H9 (cell line): ENCODE results near the gene AP1S3. TPM values are rescaled to one million over a fixed set of nuclear protein-coding genes. Genes with fewer than 3 reads are reported as not detected.

Source experiments
- DNase-seq: peaks from one replicate; pipeline ENCODE4 v3.0.0-alpha.2; 2017
- H2AFZ ChIP-seq: one replicate; pipeline ENCODE4 v1.6.1; 2013; ENCODE audit warnings: mild to moderate bottlenecking, low read length, control low read depth, moderate library complexity
- H2AK5ac ChIP-seq: 2 replicates; pipeline ENCODE4 v1.6.1; 2013; ENCODE audit warnings: low read length, control low read depth, mixed read lengths; ENCODE audit not compliant: insufficient read length
- H2BK120ac ChIP-seq: one replicate; pipeline ENCODE4 v1.6.1; 2013; ENCODE audit warnings: low read depth, mild to moderate bottlenecking, low read length, control low read depth, inconsistent platforms; ENCODE audit not compliant: poor library complexity, severe bottlenecking
- H2BK12ac ChIP-seq: 2 replicates; pipeline ENCODE4 v1.6.1; 2013; ENCODE audit warnings: low read length, control low read depth, mixed read lengths, low read depth; ENCODE audit not compliant: insufficient read length
- H2BK15ac ChIP-seq: 2 replicates; pipeline ENCODE4 v1.6.1; 2013; ENCODE audit warnings: low read depth, low read length, control low read depth
- H2BK20ac ChIP-seq: one replicate; pipeline ENCODE4 v1.6.1; 2013; ENCODE audit warnings: low read depth, mild to moderate bottlenecking, low read length, control low read depth, inconsistent platforms; ENCODE audit not compliant: poor library complexity, severe bottlenecking
- H2BK5ac ChIP-seq: 2 replicates; pipeline ENCODE4 v1.6.1; 2013; ENCODE audit warnings: low read length, control low read depth, mixed read lengths; ENCODE audit not compliant: insufficient read length
- H3K14ac ChIP-seq: 2 replicates; pipeline ENCODE4 v1.6.1; 2013; ENCODE audit warnings: low read length, control low read depth; ENCODE audit not compliant: insufficient read depth
- H3K18ac ChIP-seq: 2 replicates; pipeline ENCODE4 v1.6.1; 2013; ENCODE audit warnings: low read depth, mild to moderate bottlenecking, mixed read lengths, low read length, control low read depth; ENCODE audit not compliant: insufficient read length
- H3K23ac ChIP-seq: 2 replicates; pipeline ENCODE4 v1.6.1; 2013; ENCODE audit warnings: low read length, control low read depth, mixed read lengths, low read depth; ENCODE audit not compliant: insufficient read length
- H3K23me2 ChIP-seq: 2 replicates; pipeline ENCODE4 v1.6.1; 2013; ENCODE audit warnings: low read depth, mild to moderate bottlenecking, mixed read lengths, low read length, control low read depth; ENCODE audit not compliant: insufficient read length, poor library complexity, severe bottlenecking
- H3K27ac ChIP-seq: 2 replicates; pipeline ENCODE4 v1.5.1; 2013; ENCODE audit warnings: low read length, control low read depth, mixed read lengths, low read depth; ENCODE audit not compliant: insufficient read length
- H3K27me3 ChIP-seq: 2 replicates; pipeline ENCODE4 v1.6.1; 2013; ENCODE audit warnings: low read length, control low read depth, inconsistent platforms; ENCODE audit not compliant: insufficient read depth
- H3K4ac ChIP-seq: 2 replicates; pipeline ENCODE4 v1.6.1; 2013; ENCODE audit warnings: low read depth, mild to moderate bottlenecking, control low read depth, inconsistent platforms, low read length, moderate library complexity
- H3K4me1 ChIP-seq: 2 replicates; pipeline ENCODE4 v1.6.1; 2013; ENCODE audit warnings: low read length, control low read depth, inconsistent platforms; ENCODE audit not compliant: insufficient read depth
- H3K4me2 ChIP-seq: 2 replicates; pipeline ENCODE4 v1.6.1; 2013; ENCODE audit warnings: low read length, control low read depth, mixed read lengths; ENCODE audit not compliant: insufficient read length, insufficient read depth
- H3K56ac ChIP-seq: 2 replicates; pipeline ENCODE4 v1.6.1; 2013; ENCODE audit warnings: low read depth, mild to moderate bottlenecking, mixed read lengths, low read length, control low read depth; ENCODE audit not compliant: insufficient read length
- H3K79me1 ChIP-seq: 2 replicates; pipeline ENCODE4 v1.6.1; 2013; ENCODE audit warnings: low read depth, mild to moderate bottlenecking, moderate library complexity, low read length, control low read depth, inconsistent platforms; ENCODE audit not compliant: insufficient read depth, poor library complexity, severe bottlenecking
- H3K79me2 ChIP-seq: 2 replicates; pipeline ENCODE4 v1.6.1; 2013; ENCODE audit warnings: low read length, control low read depth, inconsistent platforms; ENCODE audit not compliant: insufficient read depth
- H3K9ac ChIP-seq: 2 replicates; pipeline ENCODE4 v1.6.1; 2013; ENCODE audit warnings: low read length, control low read depth, mixed read lengths; ENCODE audit not compliant: insufficient read length; ENCODE audit errors: extremely low read depth
- H3K9me3 ChIP-seq: one replicate; pipeline ENCODE4 v1.6.1; 2013; ENCODE audit warnings: low read depth, low read length, inconsistent platforms; ENCODE audit not compliant: control insufficient read depth
- H3T11ph ChIP-seq: one replicate; pipeline ENCODE4 v1.6.1; 2013; ENCODE audit warnings: mild to moderate bottlenecking, low read length, control low read depth, inconsistent platforms
- H4K20me1 ChIP-seq: one replicate; pipeline ENCODE4 v1.6.1; 2013; ENCODE audit not compliant: control insufficient read depth, insufficient read length, insufficient read depth
- H4K5ac ChIP-seq: 2 replicates; pipeline ENCODE4 v1.6.1; 2013; ENCODE audit warnings: low read depth, mild to moderate bottlenecking, mixed read lengths, low read length, control low read depth; ENCODE audit not compliant: insufficient read length
- H4K8ac ChIP-seq: replicated peaks from 2 replicates; pipeline ENCODE4 v1.6.1; 2013; ENCODE audit warnings: low read length, control low read depth, mixed read lengths, low read depth; ENCODE audit not compliant: insufficient read length
- H4K91ac ChIP-seq: 2 replicates; pipeline ENCODE4 v1.6.1; 2013; ENCODE audit warnings: low read depth, mild to moderate bottlenecking, moderate library complexity, mixed read lengths, low read length, control low read depth; ENCODE audit not compliant: insufficient read length
- H3K27ac Mint-ChIP-seq, 3 experiments: 2 replicates in 2 of 3; 3 replicates in 1 of 3; pipeline ENCODE4 v1.8.0; 2020 to 2021; ENCODE audit warnings: mixed read lengths in 3 of 3, mild to moderate bottlenecking in 1 of 3, moderate library complexity in 1 of 3
- H3K27me3 Mint-ChIP-seq: 2 replicates; pipeline ENCODE4 v1.8.0; 2021; ENCODE audit warnings: low read depth, mild to moderate bottlenecking, moderate library complexity, mixed read lengths
- H3K36me3 Mint-ChIP-seq, 3 experiments: 2 replicates in 2 of 3; 3 replicates in 1 of 3; pipeline ENCODE4 v1.8.0; 2020 to 2021; ENCODE audit warnings: low read depth in 3 of 3, mixed read lengths in 3 of 3; ENCODE audit not compliant: insufficient read depth in 1 of 3
- H3K4me1 Mint-ChIP-seq, 2 experiments: 2 replicates each; pipeline ENCODE4 v1.8.0; 2020; ENCODE audit warnings: mixed read lengths in 2 of 2
- H3K4me3 Mint-ChIP-seq, 2 experiments: 2 replicates in 1 of 2; 3 replicates in 1 of 2; pipeline ENCODE4 v1.8.0; 2020 to 2021; ENCODE audit warnings: mild to moderate bottlenecking in 2 of 2, mixed read lengths in 2 of 2, moderate library complexity in 1 of 2
- H3K9me3 Mint-ChIP-seq, 2 experiments: 2 replicates in 1 of 2; 3 replicates in 1 of 2; pipeline ENCODE4 v1.8.0; 2020; ENCODE audit warnings: mild to moderate bottlenecking in 2 of 2, mixed read lengths in 2 of 2, moderate library complexity in 1 of 2
- WGBS: extraction: QIAGEN DNeasy Blood & Tissue Kit; methylation state at CpG from one replicate; pipeline ENCODE4 v1.1.7; 2013; ENCODE audit warnings: missing lambda C conversion rate, low lambda C conversion rate, mixed read lengths; ENCODE audit not compliant: insufficient read length; ENCODE audit errors: extremely low coverage; 5-methylcytosine and 5-hydroxymethylcytosine counted together
- total RNA-seq: library from RNA; stranded (reverse); gene quantifications from 2 replicates; pipeline ENCODE4 v1.2.1, GENCODE V29; 2021
- TF ChIP-seq, protein P1 (sequence below): fragments of 200-600 bp; sonication (generic); conservative IDR thresholded peaks from 3 replicates; pipeline ENCODE4 v1.8.0; 2021; ENCODE audit warnings: antibody characterized with exemption, mild to moderate bottlenecking

The AP1S3 gene
- total RNA-seq, 1 experiment from 2014 or later: 8.7 TPM

DNA sequence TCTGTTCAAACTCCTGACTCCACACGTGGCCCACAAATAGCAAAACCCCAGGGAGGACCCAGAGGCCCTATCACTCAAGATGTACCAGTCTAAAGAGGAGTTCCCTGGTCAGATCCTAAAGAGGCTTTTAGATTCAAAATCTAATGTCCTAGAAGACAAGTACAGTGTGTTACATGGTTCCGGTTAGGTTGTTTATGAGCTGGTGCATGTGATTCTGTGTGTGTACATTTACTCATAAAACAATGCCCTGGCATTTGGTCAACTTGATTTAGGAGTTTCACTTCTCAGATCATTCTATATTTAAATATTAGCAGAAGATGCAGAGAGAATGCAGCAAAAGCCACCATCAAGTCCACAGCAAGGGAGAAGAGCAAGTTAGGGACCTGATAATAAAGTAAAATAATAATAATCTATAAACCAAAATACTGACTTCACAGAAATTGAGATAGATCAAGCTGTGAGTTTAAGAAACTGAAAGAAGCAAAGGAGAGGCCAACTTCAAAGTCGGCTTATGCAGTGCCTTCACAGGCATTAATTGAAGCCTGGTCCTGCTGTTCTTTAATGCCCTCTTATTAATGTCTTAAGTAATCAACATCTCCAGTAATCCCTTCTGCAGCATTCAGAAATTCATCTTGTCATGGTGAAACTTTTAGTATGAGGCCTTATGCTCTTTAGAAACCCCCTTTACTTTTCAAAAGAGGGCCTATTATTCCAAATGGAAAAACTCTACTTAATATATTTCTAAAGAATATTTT lies 4.2 kb upstream of the AP1S3 start:
- Histone ChIP-seq H3K9ac (no peak overlapping the region), H4K91ac (no peak overlapping the region), H2AK5ac (no peak overlapping the region), H4K20me1 (no peaks in the 10 kb centered on the region), H2BK20ac (no peak overlapping the region), H4K5ac (no peak overlapping the region), H3K79me2 (no peaks in the 10 kb centered on the region), H2BK5ac (no peak overlapping the region), H3K4ac (no peak overlapping the region), H3K9me3 (no peaks in the 10 kb centered on the region), H3K4me2 (no peak overlapping the region), H3K4me1 (no peaks in the 10 kb centered on the region; the same call in 1 of the 2 replicates), H3K14ac (no peak overlapping the region), H3K56ac (no peak overlapping the region), H2AFZ (no peak overlapping the region), H2BK12ac (no peak overlapping the region), H3K79me1 (no peaks in the 10 kb centered on the region), H3K27ac (no peak overlapping the region), H3K23me2 (peaks cover 4% of the 10 kb centered on the region), H3K27me3 (no peaks in the 10 kb centered on the region), H3T11ph (no peak overlapping the region), H3K18ac (no peak overlapping the region), H2BK15ac (no peak overlapping the region), H3K23ac (no peak overlapping the region), H2BK120ac (no peak overlapping the region), H4K8ac (no peak overlapping the region)
- Mint-ChIP-seq H3K36me3 (0 out of 7 replicates have a peak, but pooled peaks cover 0 to 2% (median 0%) of the 10 kb centered on the region in 3 experiments), H3K4me3 (no peak overlapping the region), H3K4me1 (peaks cover 7 to 9% of the 10 kb centered on the region in 2 experiments), H3K9me3 (no peaks in the 10 kb centered on the region), H3K27me3 (peaks cover 4% of the 10 kb centered on the region), H3K27ac (no peak overlapping the region)
- DNase-seq: no peak
- TF ChIP-seq, protein P1, sequence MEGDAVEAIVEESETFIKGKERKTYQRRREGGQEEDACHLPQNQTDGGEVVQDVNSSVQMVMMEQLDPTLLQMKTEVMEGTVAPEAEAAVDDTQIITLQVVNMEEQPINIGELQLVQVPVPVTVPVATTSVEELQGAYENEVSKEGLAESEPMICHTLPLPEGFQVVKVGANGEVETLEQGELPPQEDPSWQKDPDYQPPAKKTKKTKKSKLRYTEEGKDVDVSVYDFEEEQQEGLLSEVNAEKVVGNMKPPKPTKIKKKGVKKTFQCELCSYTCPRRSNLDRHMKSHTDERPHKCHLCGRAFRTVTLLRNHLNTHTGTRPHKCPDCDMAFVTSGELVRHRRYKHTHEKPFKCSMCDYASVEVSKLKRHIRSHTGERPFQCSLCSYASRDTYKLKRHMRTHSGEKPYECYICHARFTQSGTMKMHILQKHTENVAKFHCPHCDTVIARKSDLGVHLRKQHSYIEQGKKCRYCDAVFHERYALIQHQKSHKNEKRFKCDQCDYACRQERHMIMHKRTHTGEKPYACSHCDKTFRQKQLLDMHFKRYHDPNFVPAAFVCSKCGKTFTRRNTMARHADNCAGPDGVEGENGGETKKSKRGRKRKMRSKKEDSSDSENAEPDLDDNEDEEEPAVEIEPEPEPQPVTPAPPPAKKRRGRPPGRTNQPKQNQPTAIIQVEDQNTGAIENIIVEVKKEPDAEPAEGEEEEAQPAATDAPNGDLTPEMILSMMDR: no peak
- no CpG with 5 or more reads among the region's 3 CpGs for WGBS
